GM10847 (cell line): ENCODE results near the gene RNASE3.

Experiments used
- POLR2A ChIP-seq: IDR thresholded peaks from 2 replicates; pipeline ENCODE4 v1.6.1; 2011; ENCODE audit not compliant: insufficient read length; ENCODE audit errors: extremely low read depth

RNASE3 gene

DNA sequence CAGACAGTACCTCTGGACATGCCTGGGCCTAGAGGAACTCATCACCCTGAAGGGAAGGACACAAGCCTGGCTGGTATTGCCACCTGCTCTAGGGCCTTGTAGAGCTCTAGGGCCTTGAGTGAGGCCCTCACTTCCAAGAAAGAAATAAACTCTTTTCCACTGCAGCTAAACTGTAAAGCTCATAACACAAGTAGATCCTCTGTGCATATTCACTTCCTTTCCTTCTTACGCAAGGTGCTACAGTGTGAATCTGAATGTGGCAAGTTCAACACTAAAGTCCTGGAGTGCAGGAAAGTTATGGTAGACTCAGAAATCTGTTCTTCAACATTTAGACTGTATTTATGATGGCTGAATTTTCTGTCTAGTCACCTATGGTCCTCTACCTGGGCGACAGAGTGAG, 14.5 kb downstream of the RNASE3 start:
- TF ChIP-seq POLR2A: no peak

DNA sequence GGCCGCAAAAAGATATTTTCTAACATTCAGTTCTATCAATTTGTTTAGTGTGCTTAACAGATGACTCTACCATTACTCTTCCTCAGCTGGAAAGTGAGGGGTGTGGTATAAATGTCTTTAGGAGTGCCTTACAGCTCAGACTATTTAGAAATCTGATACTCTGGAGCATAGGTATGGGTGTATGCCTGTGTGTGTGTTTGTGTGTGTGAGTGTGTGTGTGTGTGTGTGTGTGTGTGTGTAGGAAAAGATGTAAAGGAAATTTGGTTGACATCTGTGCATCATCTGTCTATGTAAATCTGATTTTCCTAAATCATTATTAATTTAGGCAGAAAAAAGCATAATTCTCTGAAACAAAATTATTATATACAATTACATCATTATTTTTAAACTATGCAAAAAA, 16.0 kb downstream of the RNASE3 start:
- no peak for TF ChIP-seq POLR2A

DNA sequence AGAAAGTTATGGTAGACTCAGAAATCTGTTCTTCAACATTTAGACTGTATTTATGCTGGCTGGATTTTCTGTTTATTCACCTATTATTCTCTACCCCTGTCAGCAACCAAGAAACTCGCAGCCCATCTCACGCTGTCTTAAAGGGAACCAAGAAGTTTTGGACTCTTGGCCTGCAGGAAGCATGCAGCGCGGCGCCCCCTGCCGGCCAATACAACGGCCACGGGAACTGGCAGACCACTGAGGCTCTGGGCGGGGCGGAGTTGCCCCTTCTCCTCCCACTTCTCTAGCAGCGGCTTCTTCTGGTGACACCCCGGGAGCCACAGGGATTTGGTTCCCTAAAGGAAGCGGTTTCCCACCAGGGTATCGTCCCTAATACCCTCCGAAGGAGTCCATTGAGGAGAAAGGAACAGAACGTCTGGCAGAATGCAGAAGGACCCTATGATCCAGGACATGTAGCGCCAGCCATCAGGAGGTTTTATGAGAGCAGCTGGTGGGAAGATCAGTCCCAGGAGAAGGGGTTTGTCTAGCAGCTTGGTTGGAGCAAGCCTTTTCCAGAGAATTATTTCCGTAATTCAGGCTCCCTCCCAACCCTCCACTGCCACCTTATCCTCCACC, 43.1 kb downstream of the RNASE3 start:
- no peak for TF ChIP-seq POLR2A

DNA sequence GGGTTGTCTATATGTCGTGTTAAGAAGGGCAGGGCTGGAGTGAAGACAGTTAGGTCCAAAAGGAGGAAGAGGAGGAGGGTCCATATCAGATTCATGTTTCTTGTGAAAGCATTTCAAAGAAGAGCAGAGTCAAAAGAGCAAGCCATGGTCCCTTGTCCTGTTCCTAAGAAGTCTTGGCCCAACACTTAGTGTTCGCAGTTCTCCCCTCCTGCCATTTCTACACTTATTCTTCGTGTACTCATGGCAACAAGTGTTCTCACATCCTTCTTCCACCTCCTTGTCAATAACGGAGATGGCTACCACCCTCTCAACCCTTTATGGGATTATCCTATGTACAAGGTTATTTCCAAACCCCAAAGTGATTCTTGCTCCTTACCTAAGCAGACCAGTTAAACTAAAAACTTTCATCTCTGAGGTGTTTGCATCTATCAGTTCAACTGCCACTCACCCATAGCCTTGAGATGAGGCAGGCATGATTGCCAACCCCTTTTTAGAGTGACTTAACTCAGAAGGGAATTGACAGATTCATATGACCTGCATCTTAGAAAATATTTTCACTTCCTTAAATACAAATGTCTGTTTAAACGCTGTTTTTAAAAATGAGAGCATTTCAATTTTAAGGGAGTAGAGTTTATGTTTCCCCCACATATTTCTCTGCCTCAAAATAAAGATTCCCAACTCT, 44.3 kb downstream of the RNASE3 start:
- TF ChIP-seq POLR2A: no peak
